WERI-Rb-1 (cell line): Measurements from ENCODE around the gene PTPN6.
A peak's percentile ranks its signal among the peaks of the same experiment; 100 is the strongest.

Experiments
- DNase-seq: peaks from one replicate; pipeline ENCODE4 v3.0.0-alpha.2; 2020
- H3K27ac ChIP-seq: fragments of 250-450 bp; sonication (Bioruptor Pico); 2 replicates; pipeline ENCODE4 v1.5.1; 2020; ENCODE audit warnings: mild to moderate bottlenecking, moderate library complexity
- H3K27me3 ChIP-seq: fragments of 250-450 bp; sonication (Bioruptor Pico); 2 replicates; pipeline ENCODE4 v1.5.1; 2021; ENCODE audit warnings: mild to moderate bottlenecking, low read depth, moderate library complexity; ENCODE audit not compliant: insufficient read depth, severe bottlenecking
- H3K36me3 ChIP-seq: fragments of 250-450 bp; sonication (Bioruptor Pico); 2 replicates; pipeline ENCODE4 v1.5.1; 2020; ENCODE audit warnings: mild to moderate bottlenecking, moderate library complexity
- H3K4me3 ChIP-seq: 2 replicates; pipeline ENCODE4 v1.5.1; 2011; ENCODE audit warnings: low read depth, mild to moderate bottlenecking, control low read depth, low read length
- H3K9me3 ChIP-seq: fragments of 250-450 bp; sonication (Bioruptor Pico); 2 replicates; pipeline ENCODE4 v1.5.1; 2021; ENCODE audit warnings: mild to moderate bottlenecking, moderate library complexity; ENCODE audit not compliant: severe bottlenecking
- CTCF ChIP-seq: IDR thresholded peaks from 2 replicates; pipeline ENCODE4 v1.5.1; 2011; ENCODE audit warnings: low read depth, mild to moderate bottlenecking, control low read depth, inconsistent platforms, low read length

PTPN6 gene

GRCh38 chr12:6935371-6936193 lies 15.6 kb upstream of the PTPN6 start:
- no peak for DNase-seq
- Histone ChIP-seq H3K27ac (no peak overlapping the region), H3K27me3 (no peaks in the 10 kb centered on the region), H3K4me3 (no peak overlapping the region), H3K36me3 (peaks cover 69% of the 10 kb centered on the region), H3K9me3 (no peaks in the 10 kb centered on the region)
- no peak for TF ChIP-seq CTCF

- DNase-seq = no peak
- Histone ChIP-seq H3K4me3 (no peak overlapping the region), H3K36me3 (peaks cover 75% of the 10 kb centered on the region), H3K27ac (no peak overlapping the region), H3K9me3 (no peaks in the 10 kb centered on the region), H3K27me3 (no peaks in the 10 kb centered on the region)
- TF ChIP-seq CTCF = no peak
These were observed 14.9 kb upstream of the PTPN6 start for GRCh38 chr12:6936194-6936635.

GRCh38 chr12:6936636-6937480 lies 14.3 kb upstream of the PTPN6 start:
- no peak for DNase-seq
- Histone ChIP-seq H3K27me3 (no peaks in the 10 kb centered on the region), H3K36me3 (peaks cover 80% of the 10 kb centered on the region), H3K9me3 (no peaks in the 10 kb centered on the region), H3K27ac (peak overlapping the region; percentile 84), H3K4me3 (no peak overlapping the region)
- no peak for TF ChIP-seq CTCF

GRCh38 chr12:6937481-6938352 lies 13.4 kb upstream of the PTPN6 start:
- peak overlapping the region; percentile 84 for H3K27ac ChIP-seq
- peak; percentile 90 for TF ChIP-seq CTCF
- no peaks in the 10 kb centered on the region for H3K9me3 ChIP-seq
- peaks cover 81% of the 10 kb centered on the region for H3K36me3 ChIP-seq
- H3K27me3 ChIP-seq = no peaks in the 10 kb centered on the region
- peak overlapping the region; percentile 48 for H3K4me3 ChIP-seq
- DNase-seq = peak; percentile 93

GRCh38 chr12:6938353-6939190 lies 12.6 kb upstream of the PTPN6 start:
- Histone ChIP-seq H3K27ac (peak overlapping the region; percentile 84), H3K27me3 (no peaks in the 10 kb centered on the region), H3K4me3 (peak overlapping the region; percentile 48), H3K9me3 (no peaks in the 10 kb centered on the region), H3K36me3 (peaks cover 76% of the 10 kb centered on the region)
- no peak for DNase-seq
- no peak for TF ChIP-seq CTCF
